NT2/D1 (cell line): ENCODE data around the gene GGTA1.

ENCODE experiments used
- SUZ12 ChIP-seq: IDR thresholded peaks from 2 replicates; pipeline ENCODE4 v1.6.1; 2011; ENCODE audit not compliant: insufficient read length, insufficient read depth; ENCODE audit errors: extremely low read depth
- YY1 ChIP-seq: IDR thresholded peaks from 2 replicates; pipeline ENCODE4 v1.6.1; 2011; ENCODE audit not compliant: insufficient read length, insufficient read depth
- ZNF274 ChIP-seq: IDR thresholded peaks from 2 replicates; pipeline ENCODE4 v1.6.1; 2011; ENCODE audit warnings: mild to moderate bottlenecking, low read depth, low read length

- TF ChIP-seq ZNF274, result no peak
- no peak for TF ChIP-seq YY1
- TF ChIP-seq SUZ12, result no peak
These were observed 16.1 kb downstream of the GGTA1 start for GRCh38 chr9:121483473-121484031.
